GM19023 (cell line): Measurements from ENCODE around the gene NXPH3.
"Not testable (repeated sequence)": the region's sequence is repeated elsewhere in the genome, so short reads cannot be mapped to it uniquely, and the experiment has no call there.

Experiments used
- ATAC-seq: cut with Tn5 transposase; IDR thresholded peaks from one replicate; pipeline ENCODE4 v1.9.1; 2021; ENCODE audit warnings: mild to moderate bottlenecking, moderate library complexity; ENCODE audit not compliant: unreplicated experiment

NXPH3 gene

GRCh38 chr17:49575679-49576087 is at the start of gene NXPH3:
NXPH3 (plus strand) TSS chr17:49575871; CDS start chr17:49576220, 349 bp downstream.
- no peak for ATAC-seq

GRCh38 chr17:49527927-49528651 is 47.6 kb upstream of the NXPH3 start:
- no peak for ATAC-seq

GRCh38 chr17:49528966-49529365 is 46.7 kb upstream of the NXPH3 start:
- no peak for ATAC-seq

GRCh38 chr17:49530118-49530517 is 45.6 kb upstream of the NXPH3 start:
- ATAC-seq, result no peak

GRCh38 chr17:49543860-49544259 is 31.8 kb upstream of the NXPH3 start:
- ATAC-seq, result no peak

GRCh38 chr17:49545007-49545660 is 30.5 kb upstream of the NXPH3 start:
- ATAC-seq, result no peak

- ATAC-seq, result no peak
Measured at GRCh38 chr17:49545806-49546545, 29.7 kb upstream of the NXPH3 start.

- no peak for ATAC-seq
Measured at GRCh38 chr17:49546546-49547535, 28.8 kb upstream of the NXPH3 start.

GRCh38 chr17:49547566-49547965 is 28.1 kb upstream of the NXPH3 start:
- ATAC-seq, result no peak

GRCh38 chr17:49548051-49548505 is 27.6 kb upstream of the NXPH3 start:
- ATAC-seq, result no peak

- no peak for ATAC-seq
Measured at GRCh38 chr17:49548506-49549310, 27.0 kb upstream of the NXPH3 start.

GRCh38 chr17:49549311-49549605 is 26.4 kb upstream of the NXPH3 start:
- ATAC-seq, result no peak

GRCh38 chr17:49549691-49550678 is 25.7 kb upstream of the NXPH3 start:
- ATAC-seq, result no peak

GRCh38 chr17:49550764-49551163 is 24.9 kb upstream of the NXPH3 start:
- ATAC-seq, result not testable (repeated sequence)

GRCh38 chr17:49551221-49552069 is 24.2 kb upstream of the NXPH3 start:
- ATAC-seq, result no peak

- ATAC-seq, result no peak
Measured at GRCh38 chr17:49552070-49552751, 23.5 kb upstream of the NXPH3 start.

- ATAC-seq, result no peak
Measured at GRCh38 chr17:49553676-49554335, 21.9 kb upstream of the NXPH3 start.
